PC-9 (cell line): ENCODE results near the gene SFSWAP.

ENCODE experiments used
- EZH2 ChIP-seq: fragments of 200-600 bp; sonication (generic); IDR thresholded peaks from 2 replicates; pipeline ENCODE4 v1.8.0; 2017; ENCODE audit warnings: antibody characterized with exemption, low read depth
- TF ChIP-seq, protein P1 (sequence below): fragments of 200-600 bp; sonication (generic); conservative IDR thresholded peaks from 2 replicates; pipeline ENCODE4 v1.6.1; 2017; ENCODE audit warnings: mixed run types, antibody characterized with exemption, mild to moderate bottlenecking, moderate library complexity

DNA sequence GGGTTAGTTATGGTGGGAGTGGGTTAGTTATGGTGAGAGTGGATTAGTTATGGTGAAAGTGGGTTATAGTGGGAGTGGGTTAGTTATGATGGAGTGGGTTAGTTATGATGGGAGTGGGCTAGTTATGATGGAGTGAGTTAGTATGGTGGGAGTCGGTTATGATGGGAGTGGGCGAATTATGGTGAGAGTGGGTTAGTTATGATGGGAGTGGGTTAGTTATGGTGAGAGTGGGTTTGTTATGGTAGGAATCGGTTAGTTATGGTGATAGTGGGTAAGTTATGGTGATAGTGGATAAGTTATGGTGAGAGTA lies 22.1 kb upstream of the SFSWAP start:
- TF ChIP-seq, protein P1, sequence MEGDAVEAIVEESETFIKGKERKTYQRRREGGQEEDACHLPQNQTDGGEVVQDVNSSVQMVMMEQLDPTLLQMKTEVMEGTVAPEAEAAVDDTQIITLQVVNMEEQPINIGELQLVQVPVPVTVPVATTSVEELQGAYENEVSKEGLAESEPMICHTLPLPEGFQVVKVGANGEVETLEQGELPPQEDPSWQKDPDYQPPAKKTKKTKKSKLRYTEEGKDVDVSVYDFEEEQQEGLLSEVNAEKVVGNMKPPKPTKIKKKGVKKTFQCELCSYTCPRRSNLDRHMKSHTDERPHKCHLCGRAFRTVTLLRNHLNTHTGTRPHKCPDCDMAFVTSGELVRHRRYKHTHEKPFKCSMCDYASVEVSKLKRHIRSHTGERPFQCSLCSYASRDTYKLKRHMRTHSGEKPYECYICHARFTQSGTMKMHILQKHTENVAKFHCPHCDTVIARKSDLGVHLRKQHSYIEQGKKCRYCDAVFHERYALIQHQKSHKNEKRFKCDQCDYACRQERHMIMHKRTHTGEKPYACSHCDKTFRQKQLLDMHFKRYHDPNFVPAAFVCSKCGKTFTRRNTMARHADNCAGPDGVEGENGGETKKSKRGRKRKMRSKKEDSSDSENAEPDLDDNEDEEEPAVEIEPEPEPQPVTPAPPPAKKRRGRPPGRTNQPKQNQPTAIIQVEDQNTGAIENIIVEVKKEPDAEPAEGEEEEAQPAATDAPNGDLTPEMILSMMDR = no peak
- TF ChIP-seq EZH2 = no peak
